ENCODE measurements around the gene ADRA2B. TPM values are rescaled to one million over a fixed set of nuclear protein-coding genes. Genes with fewer than 3 reads are reported as not detected.

The ADRA2B gene
- total and polyA plus RNA-seq, 2 donors (not counting 1 experiment from before 2014, with no cell fraction given) = 0.27 to 0.46 TPM

- no peaks in the 10 kb centered on the region for H3K9me3 ChIP-seq (ENCODE audit: control extremely low read depth in 1 of 3, control insufficient read depth in 2 of 3, insufficient read depth in 1 of 3, low read length in 2 of 3)
- peaks cover 17% of the 10 kb centered on the region for H3K27me3 Mint-ChIP-seq
- H3K4me2 ChIP-seq (replicated peaks; ENCODE audit: low read depth, low read length, poor library complexity, severe bottlenecking) = no peak overlapping the region
- no peaks in the 10 kb centered on the region for H3K4me1 ChIP-seq (ENCODE audit: control insufficient read depth in 2 of 2, insufficient read depth in 2 of 2, low read length in 2 of 2)
- H3K27ac ChIP-seq (ENCODE audit: low read length in 2 of 2) = no peak overlapping the region
- no peaks in the 10 kb centered on the region for H3K9me3 Mint-ChIP-seq (ENCODE audit: insufficient read depth)
- H3K9ac ChIP-seq (ENCODE audit: low read length) = no peak overlapping the region
- peaks cover 0 to 3% (median 0%) of the 10 kb centered on the region in 4 experiments for H3K27me3 ChIP-seq (replicated peaks in 1 of 4; ENCODE audit: control extremely low read depth in 1 of 4, control insufficient read depth in 3 of 4, insufficient read depth in 4 of 4, low read length in 3 of 4)
- intact Hi-C loops (cut with micrococcal nuclease) = no loop called here
- H3K4me3 ChIP-seq (ENCODE audit: control extremely low read depth in 1 of 5, extremely low read depth in 1 of 5, insufficient read depth in 1 of 5, low read depth in 2 of 5, low read length in 4 of 5) = no peak overlapping the region
- 100% methylated on average over 3 of the region's 3 CpGs for WGBS (ENCODE audit: insufficient coverage)
- TF ChIP-seq EZH2 (IDR thresholded peaks at IDR 0.05; ENCODE audit: borderline replicate concordance, insufficient read depth, low read depth, low read length, poor library complexity, severe bottlenecking) (no peak), CTCF (IDR thresholded peaks at IDR 0.05) (no peak)
- H3K79me2 ChIP-seq (ENCODE audit: control insufficient read depth, insufficient read depth, low read length) = no peaks in the 10 kb centered on the region
- H3K36me3 ChIP-seq (replicated peaks in 1 of 2; ENCODE audit: control extremely low read depth in 1 of 2, control insufficient read depth in 1 of 2, extremely low read depth in 1 of 2, insufficient read depth in 2 of 2, low read length in 1 of 2) = no peaks in the 10 kb centered on the region
- no peaks in the 10 kb centered on the region for H3K4me1 Mint-ChIP-seq
- no peak overlapping the region for H3K27ac Mint-ChIP-seq
- no peaks in the 10 kb centered on the region for H4K20me1 ChIP-seq (ENCODE audit: control insufficient read depth, insufficient read depth, low read length, poor library complexity, severe bottlenecking)
- ChIA-PET CTCF (interaction anchor here (0.5 kb wide), 1 partner anchor 863 kb away, joined by 3 read pairs; no protein-coding TSS in a partner anchor), POLR2A (no interaction called here)
- H3K4me3 Mint-ChIP-seq = no peak overlapping the region
- no peak for ATAC-seq (ENCODE audit: low read depth)
- no peak for DNase-seq
- no peak overlapping the region for H2AFZ ChIP-seq (ENCODE audit: insufficient read depth, low read depth, low read length, poor library complexity, severe bottlenecking)
Measured at GRCh38 chr2:96092951-96093350, 23.4 kb downstream of the ADRA2B start.

- DNase-seq = peak; percentile 1
- no peak overlapping the region for H3K4me2 ChIP-seq (replicated peaks; ENCODE audit: low read depth, low read length, poor library complexity, severe bottlenecking)
- ATAC-seq (ENCODE audit: low read depth) = no peak
- H2AFZ ChIP-seq (ENCODE audit: insufficient read depth, low read depth, low read length, poor library complexity, severe bottlenecking) = no peak overlapping the region
- TF ChIP-seq CTCF (IDR thresholded peaks at IDR 0.05) (no peak), EZH2 (IDR thresholded peaks at IDR 0.05; ENCODE audit: borderline replicate concordance, insufficient read depth, low read depth, low read length, poor library complexity, severe bottlenecking) (no peak)
- no peaks in the 10 kb centered on the region for H3K4me1 ChIP-seq (ENCODE audit: control insufficient read depth in 2 of 2, insufficient read depth in 2 of 2, low read length in 2 of 2)
- no peaks in the 10 kb centered on the region for H4K20me1 ChIP-seq (ENCODE audit: control insufficient read depth, insufficient read depth, low read length, poor library complexity, severe bottlenecking)
- 90% methylated on average over 4 of the region's 4 CpGs for WGBS (ENCODE audit: insufficient coverage)
- peaks cover 20% of the 10 kb centered on the region for H3K27me3 Mint-ChIP-seq
- peak overlapping the region; percentile 37 for H3K27ac Mint-ChIP-seq
- H3K27me3 ChIP-seq (replicated peaks in 1 of 4; ENCODE audit: control extremely low read depth in 1 of 4, control insufficient read depth in 3 of 4, insufficient read depth in 4 of 4, low read length in 3 of 4) = peaks cover 0 to 3% (median 0%) of the 10 kb centered on the region in 4 experiments
- no peak overlapping the region for H3K4me3 ChIP-seq (ENCODE audit: control extremely low read depth in 1 of 5, extremely low read depth in 1 of 5, insufficient read depth in 1 of 5, low read depth in 2 of 5, low read length in 4 of 5)
- no peaks in the 10 kb centered on the region for H3K9me3 Mint-ChIP-seq (ENCODE audit: insufficient read depth)
- no peaks in the 10 kb centered on the region for H3K4me1 Mint-ChIP-seq
- no peak overlapping the region for H3K4me3 Mint-ChIP-seq
- CTCF ChIA-PET = interaction anchor here (0.5 kb wide), 1 partner anchor 863 kb away, joined by 3 read pairs; no protein-coding TSS in a partner anchor
- H3K9me3 ChIP-seq (ENCODE audit: control extremely low read depth in 1 of 3, control insufficient read depth in 2 of 3, insufficient read depth in 1 of 3, low read length in 2 of 3) = no peaks in the 10 kb centered on the region
- no peaks in the 10 kb centered on the region for H3K79me2 ChIP-seq (ENCODE audit: control insufficient read depth, insufficient read depth, low read length)
- intact Hi-C loops (cut with micrococcal nuclease) = no loop called here
- POLR2A ChIA-PET = no interaction called here
- no peak overlapping the region for H3K27ac ChIP-seq (ENCODE audit: low read length in 2 of 2)
- no peaks in the 10 kb centered on the region for H3K36me3 ChIP-seq (replicated peaks in 1 of 2; ENCODE audit: control extremely low read depth in 1 of 2, control insufficient read depth in 1 of 2, extremely low read depth in 1 of 2, insufficient read depth in 2 of 2, low read length in 1 of 2)
- H3K9ac ChIP-seq (ENCODE audit: low read length) = no peak overlapping the region
Measured at GRCh38 chr2:96092573-96092877, 23.8 kb downstream of the ADRA2B start.
